Neutrophil (primary cell): ENCODE measurements around the gene JDP2.
A peak's percentile ranks its signal among the peaks of the same experiment; 100 is the strongest.

ENCODE experiments used
- H3K27ac ChIP-seq: fragments of 200-600 bp; sonication (generic); 2 replicates; pipeline ENCODE4 v1.5.1; 2016; ENCODE audit warnings: mild to moderate bottlenecking, moderate library complexity
- H3K27me3 ChIP-seq: fragments of 200-600 bp; sonication (generic); 2 replicates; pipeline ENCODE4 v1.6.0; 2016; ENCODE audit warnings: mild to moderate bottlenecking
- H3K36me3 ChIP-seq: fragments of 200-600 bp; sonication (generic); 2 replicates; pipeline ENCODE4 v1.5.1; 2017
- H3K4me1 ChIP-seq, 2 experiments: fragments of 200-600 bp in 1 of 2; sonication (generic) in 1 of 2; 1 replicate in 1 of 2; 2 replicates in 1 of 2; pipeline versions ENCODE4 v1.5.1 to v1.6.1; 2013 to 2016; ENCODE audit warnings: low read depth in 1 of 2, low read length in 1 of 2, mild to moderate bottlenecking in 1 of 2, moderate library complexity in 1 of 2; ENCODE audit not compliant: control insufficient read depth in 1 of 2, insufficient read depth in 1 of 2
- H3K4me3 ChIP-seq, 2 experiments: fragments of 200-600 bp in 1 of 2; sonication (generic) in 1 of 2; 1 replicate in 1 of 2; 2 replicates in 1 of 2; pipeline ENCODE4 v1.5.1; 2013 to 2016; ENCODE audit warnings: low read depth in 1 of 2, low read length in 1 of 2, mild to moderate bottlenecking in 1 of 2, moderate library complexity in 1 of 2
- H3K9me3 ChIP-seq: fragments of 200-600 bp; sonication (generic); 2 replicates; pipeline ENCODE4 v1.5.1; 2016
- CTCF ChIP-seq: fragments of 200-600 bp; sonication (generic); IDR thresholded peaks from 2 replicates; pipeline ENCODE4 v1.5.1; 2016; ENCODE audit warnings: antibody characterized with exemption

JDP2 gene

GRCh38 chr14:75522224-75522982 is 94.6 kb downstream of the JDP2 start, which contains the start of gene BATF:
BATF (plus strand) TSS chr14:75522469; CDS start chr14:75522683, 214 bp downstream.
- Histone ChIP-seq H3K4me3 (peak within 1 kb of the TSS; percentile 58 to 77), H3K27ac (peak within 1 kb of the TSS; percentile 80), H3K27me3 (no peaks in the 10 kb centered on the region), H3K36me3 (peaks cover 15% of the 10 kb centered on the region), H3K4me1 (peaks cover 30 to 34% of the 10 kb centered on the region in 2 experiments), H3K9me3 (no peaks in the 10 kb centered on the region)
- no peak for TF ChIP-seq CTCF

GRCh38 chr14:75522983-75523318 is 95.1 kb downstream of the JDP2 start:
- Histone ChIP-seq H3K36me3 (peaks cover 20% of the 10 kb centered on the region), H3K27ac (peak overlapping the region; percentile 80), H3K4me1 (peaks cover 30 to 34% of the 10 kb centered on the region in 2 experiments), H3K27me3 (no peaks in the 10 kb centered on the region), H3K4me3 (peak overlapping the region; percentile 58 to 77), H3K9me3 (no peaks in the 10 kb centered on the region)
- TF ChIP-seq CTCF = no peak
